Transverse colon (tissue), 4 donors: ENCODE results near the gene MTPN.

Experiments used
- CTCF ChIP-seq, 5 experiments: fragments of 200-600 bp in 3 of 5; fragments of 450-650 bp in 2 of 5; sonication (generic) in 3 of 5; IDR thresholded peaks; 1 replicate in 2 of 5; 2 replicates in 3 of 5; pipeline ENCODE4 v1.5.1; 2016 to 2017; ENCODE audit warnings: antibody characterized with exemption in 5 of 5, inconsistent platforms in 3 of 5, mild to moderate bottlenecking in 2 of 5, moderate library complexity in 1 of 5
- EP300 ChIP-seq: sonication (generic); formaldehyde crosslinking; IDR thresholded peaks from one replicate; pipeline ENCODE4 v1.6.1; 2017; ENCODE audit warnings: antibody characterized with exemption, low read depth
- POLR2AphosphoS5 ChIP-seq, 3 donors: sonication (generic); formaldehyde crosslinking; IDR thresholded peaks; one replicate each; pipeline ENCODE4 v1.6.1; 2016; ENCODE audit warnings: antibody characterized with exemption in 3 of 3

- no peak for TF ChIP-seq POLR2AphosphoS5 (IDR thresholded peaks at IDR 0.05)
- no peak for TF ChIP-seq CTCF (IDR thresholded peaks at IDR 0.05)
- no peak for TF ChIP-seq EP300
Measured at GRCh38 chr7:135886345-135887132, 90.6 kb downstream of the MTPN start.
